22Rv1 (cell line): ENCODE results near the gene CMTM7.

Experiments used
- ZFX ChIP-seq: fragments of 450-650 bp; IDR thresholded peaks from 2 replicates; pipeline ENCODE4 v1.6.1; 2017; ENCODE audit warnings: antibody characterized with exemption, borderline replicate concordance
- TF ChIP-seq, protein P1 (sequence below): fragments of 450-650 bp; IDR thresholded peaks from 2 replicates; pipeline ENCODE4 v1.5.1; 2017; ENCODE audit warnings: mild to moderate bottlenecking

DNA sequence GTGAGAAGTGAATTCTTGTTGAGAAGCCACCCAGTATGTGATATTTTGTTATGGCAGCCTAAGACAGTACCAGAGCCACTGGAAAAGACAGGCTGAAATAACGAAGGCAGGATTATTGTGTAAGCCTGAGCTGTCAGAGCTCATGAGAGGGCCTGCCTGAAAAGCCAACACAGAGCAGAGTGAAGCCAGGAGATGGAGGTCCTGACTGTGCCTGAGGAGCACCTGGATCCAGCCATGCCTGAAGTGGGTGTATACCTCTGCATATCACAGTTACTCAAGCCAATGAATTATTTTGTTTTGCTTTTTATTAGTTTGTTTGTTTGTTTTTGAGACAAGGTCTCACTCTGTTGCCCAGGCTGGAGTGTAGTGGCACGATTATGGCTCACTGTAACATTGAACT is 4.1 kb upstream of the CMTM7 start:
- TF ChIP-seq, protein P1, sequence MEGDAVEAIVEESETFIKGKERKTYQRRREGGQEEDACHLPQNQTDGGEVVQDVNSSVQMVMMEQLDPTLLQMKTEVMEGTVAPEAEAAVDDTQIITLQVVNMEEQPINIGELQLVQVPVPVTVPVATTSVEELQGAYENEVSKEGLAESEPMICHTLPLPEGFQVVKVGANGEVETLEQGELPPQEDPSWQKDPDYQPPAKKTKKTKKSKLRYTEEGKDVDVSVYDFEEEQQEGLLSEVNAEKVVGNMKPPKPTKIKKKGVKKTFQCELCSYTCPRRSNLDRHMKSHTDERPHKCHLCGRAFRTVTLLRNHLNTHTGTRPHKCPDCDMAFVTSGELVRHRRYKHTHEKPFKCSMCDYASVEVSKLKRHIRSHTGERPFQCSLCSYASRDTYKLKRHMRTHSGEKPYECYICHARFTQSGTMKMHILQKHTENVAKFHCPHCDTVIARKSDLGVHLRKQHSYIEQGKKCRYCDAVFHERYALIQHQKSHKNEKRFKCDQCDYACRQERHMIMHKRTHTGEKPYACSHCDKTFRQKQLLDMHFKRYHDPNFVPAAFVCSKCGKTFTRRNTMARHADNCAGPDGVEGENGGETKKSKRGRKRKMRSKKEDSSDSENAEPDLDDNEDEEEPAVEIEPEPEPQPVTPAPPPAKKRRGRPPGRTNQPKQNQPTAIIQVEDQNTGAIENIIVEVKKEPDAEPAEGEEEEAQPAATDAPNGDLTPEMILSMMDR: no peak
- no peak for TF ChIP-seq ZFX
